AG04450 (cell line): ENCODE data around the gene RUNX2. TPM values are rescaled to one million over a fixed set of nuclear protein-coding genes. Genes with fewer than 3 reads are reported as not detected.

Experiments used
- CTCF ChIA-PET: fragments of 300-600, 350-600 bp; formaldehyde crosslinking; extraction: SDS; loops from one replicate; lab custom pipeline; 2022; ENCODE audit warnings: antibody characterized with exemption, inconsistent platforms; lab: Charles Lee
- POLR2A ChIA-PET: fragments of 350-600 bp; formaldehyde crosslinking; extraction: SDS; loops from one replicate; lab custom pipeline; 2021; ENCODE audit warnings: antibody characterized with exemption, inconsistent platforms; lab: Yijun Ruan, JAX
- DNase-seq: peaks from one replicate; pipeline ENCODE4 v3.0.0-alpha.2; 2011; ENCODE audit warnings: low read depth, low spot score
- H3K27ac ChIP-seq: one replicate; pipeline ENCODE4 v1.5.1; 2012; ENCODE audit warnings: low read depth, low read length, control low read depth
- H3K27me3 ChIP-seq: one replicate; pipeline ENCODE4 v1.6.0; 2012; ENCODE audit warnings: low read length; ENCODE audit not compliant: control insufficient read depth, insufficient read depth
- H3K4me3 ChIP-seq: 2 replicates; pipeline ENCODE4 v1.5.1; 2011; ENCODE audit warnings: mild to moderate bottlenecking, low read depth, low read length, control low read depth
- H3K9me3 ChIP-seq: 2 replicates; pipeline ENCODE4 v1.5.1; 2012; ENCODE audit warnings: low read length; ENCODE audit not compliant: control insufficient read depth, insufficient read depth
- CTCF ChIP-seq: IDR thresholded peaks from 2 replicates; pipeline ENCODE4 v1.5.1; 2011; ENCODE audit warnings: low read depth, low read length, control low read depth, inconsistent platforms
- polyA plus RNA-seq: library from polyadenylated mRNA; depleted of rRNA; stranded (reverse); fragments of >200 nt; gene quantifications from 2 replicates; pipeline ENCODE4 v1.2.3, GENCODE V29; 2011

The RUNX2 gene
- polyA plus RNA-seq, 1 experiment, result 3.4 TPM

GRCh38 chr6:45439459-45439858 lies 111.3 kb downstream of the RUNX2 start:
- no peaks in the 10 kb centered on the region for H3K9me3 ChIP-seq
- ChIA-PET CTCF (no interaction called here), POLR2A (interaction anchor here (0.6 kb wide), 1 partner anchor 94 kb away, joined by 12 read pairs; no protein-coding TSS in a partner anchor)
- TF ChIP-seq CTCF, result no peak
- H3K27ac ChIP-seq, result peak overlapping the region; percentile 63
- DNase-seq, result no peak
- no peak overlapping the region for H3K4me3 ChIP-seq
- no peaks in the 10 kb centered on the region for H3K27me3 ChIP-seq

GRCh38 chr6:45439861-45440388 lies 111.8 kb downstream of the RUNX2 start:
- no peak overlapping the region for H3K4me3 ChIP-seq
- no peaks in the 10 kb centered on the region for H3K9me3 ChIP-seq
- DNase-seq, result no peak
- CTCF ChIA-PET, result no interaction called here
- H3K27me3 ChIP-seq, result no peaks in the 10 kb centered on the region
- TF ChIP-seq CTCF, result no peak
- H3K27ac ChIP-seq, result no peak overlapping the region
- POLR2A ChIA-PET, result interaction anchor here (0.6 kb wide), 1 partner anchor 94 kb away, joined by 12 read pairs; no protein-coding TSS in a partner anchor

GRCh38 chr6:45441851-45442453 lies 113.8 kb downstream of the RUNX2 start:
- no peak for TF ChIP-seq CTCF
- Histone ChIP-seq H3K9me3 (no peaks in the 10 kb centered on the region), H3K27me3 (no peaks in the 10 kb centered on the region), H3K4me3 (no peak overlapping the region), H3K27ac (no peak overlapping the region)
- CTCF ChIA-PET, result interaction anchor here (1.2 to 2.3 kb wide), 3 partner anchors 273 to 966 kb away, joined by 3 to 14 read pairs (median 7); no protein-coding TSS in a partner anchor
- no peak for DNase-seq
- POLR2A ChIA-PET, result no interaction called here

- no peaks in the 10 kb centered on the region for H3K9me3 ChIP-seq
- H3K27ac ChIP-seq, result no peak overlapping the region
- no peak for TF ChIP-seq CTCF
- no peaks in the 10 kb centered on the region for H3K27me3 ChIP-seq
- POLR2A ChIA-PET, result no interaction called here
- CTCF ChIA-PET, result interaction anchor here (0.6 to 2.3 kb wide), 5 partner anchors 228 to 967 kb away, joined by 3 to 14 read pairs (median 4); no protein-coding TSS in a partner anchor
- no peak for DNase-seq
- H3K4me3 ChIP-seq, result no peak overlapping the region
Observed at GRCh38 chr6:45442716-45443115, 114.6 kb downstream of the RUNX2 start.

- no peaks in the 10 kb centered on the region for H3K27me3 ChIP-seq
- TF ChIP-seq CTCF, result no peak
- CTCF ChIA-PET, result interaction anchor here (1.1 kb wide), 1 partner anchor 269 kb away, joined by 3 read pairs; no protein-coding TSS in a partner anchor
- POLR2A ChIA-PET, result interaction anchor here (0.8 to 1.0 kb wide), 5 partner anchors 9 to 68 kb away, joined by 3 to 7 read pairs (median 4); partner anchors contain the start of gene SUPT3H
- peak overlapping the region; percentile 80 for H3K27ac ChIP-seq
- no peaks in the 10 kb centered on the region for H3K9me3 ChIP-seq
- no peak overlapping the region for H3K4me3 ChIP-seq
- DNase-seq, result no peak
Observed at GRCh38 chr6:45445364-45445748, 117.2 kb downstream of the RUNX2 start.
